B cell (primary cell): Measurements from ENCODE around the gene TRPV2.

Experiments used
- EZH2 ChIP-seq: IDR thresholded peaks from 2 replicates; pipeline ENCODE4 v1.6.1; 2012; ENCODE audit warnings: borderline replicate concordance, low read depth, mild to moderate bottlenecking, moderate library complexity, low read length; ENCODE audit not compliant: insufficient read depth, poor library complexity, severe bottlenecking
- TF ChIP-seq, protein P1 (sequence below): fragments of 200-600 bp; IDR thresholded peaks from one replicate; pipeline ENCODE4 v1.8.0; 2022; ENCODE audit warnings: antibody characterized with exemption, mild to moderate bottlenecking

DNA sequence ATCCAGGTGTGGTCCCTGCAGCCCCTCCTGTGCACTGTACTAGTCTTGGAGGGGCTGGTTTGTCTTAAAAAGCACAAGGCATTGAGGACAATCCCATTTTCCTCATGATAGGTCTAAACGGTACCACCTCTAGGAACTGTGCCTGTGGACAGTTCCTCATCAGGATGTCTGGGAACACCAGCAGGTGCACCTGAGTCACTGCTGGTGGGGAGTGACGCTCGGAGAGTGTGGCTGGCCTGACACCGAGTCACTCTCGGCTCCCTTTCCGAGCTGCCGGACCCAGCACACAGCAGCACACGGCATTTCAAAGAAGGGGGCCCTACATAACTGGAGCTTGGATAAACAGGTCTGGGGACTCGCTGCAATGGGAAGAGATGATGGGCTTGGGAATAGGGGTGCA is 51.0 kb downstream of the TRPV2 start:
- TF ChIP-seq, protein P1, sequence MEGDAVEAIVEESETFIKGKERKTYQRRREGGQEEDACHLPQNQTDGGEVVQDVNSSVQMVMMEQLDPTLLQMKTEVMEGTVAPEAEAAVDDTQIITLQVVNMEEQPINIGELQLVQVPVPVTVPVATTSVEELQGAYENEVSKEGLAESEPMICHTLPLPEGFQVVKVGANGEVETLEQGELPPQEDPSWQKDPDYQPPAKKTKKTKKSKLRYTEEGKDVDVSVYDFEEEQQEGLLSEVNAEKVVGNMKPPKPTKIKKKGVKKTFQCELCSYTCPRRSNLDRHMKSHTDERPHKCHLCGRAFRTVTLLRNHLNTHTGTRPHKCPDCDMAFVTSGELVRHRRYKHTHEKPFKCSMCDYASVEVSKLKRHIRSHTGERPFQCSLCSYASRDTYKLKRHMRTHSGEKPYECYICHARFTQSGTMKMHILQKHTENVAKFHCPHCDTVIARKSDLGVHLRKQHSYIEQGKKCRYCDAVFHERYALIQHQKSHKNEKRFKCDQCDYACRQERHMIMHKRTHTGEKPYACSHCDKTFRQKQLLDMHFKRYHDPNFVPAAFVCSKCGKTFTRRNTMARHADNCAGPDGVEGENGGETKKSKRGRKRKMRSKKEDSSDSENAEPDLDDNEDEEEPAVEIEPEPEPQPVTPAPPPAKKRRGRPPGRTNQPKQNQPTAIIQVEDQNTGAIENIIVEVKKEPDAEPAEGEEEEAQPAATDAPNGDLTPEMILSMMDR = no peak
- no peak for TF ChIP-seq EZH2
